Measurements from ENCODE around the gene ARID1A. TPM values are rescaled to one million over a fixed set of nuclear protein-coding genes. Genes with fewer than 3 reads are reported as not detected.

ARID1A gene
- total RNA-seq, 1 donor from 2014 or later, result 160 TPM

GRCh38 chr1:26727476-26727875 is 31.7 kb downstream of the ARID1A start:
- H3K27ac Mint-ChIP-seq, result peak overlapping the region; percentile 82
- DNase-seq (ENCODE audit: low spot score in 2 of 2, unreplicated experiment in 2 of 2), result no peak
- H3K4me3 Mint-ChIP-seq, result no peak overlapping the region
- peaks cover 59% of the 10 kb centered on the region for H3K4me1 Mint-ChIP-seq
- H3K9me3 Mint-ChIP-seq, result no peaks in the 10 kb centered on the region
- H3K27me3 Mint-ChIP-seq (ENCODE audit: low read depth), result no peaks in the 10 kb centered on the region
- peaks cover 10% of the 10 kb centered on the region for H3K36me3 Mint-ChIP-seq
- TF ChIP-seq CTCF (IDR thresholded peaks at IDR 0.05; ENCODE audit: unreplicated experiment), result no peak

GRCh38 chr1:26728645-26729044 is 32.8 kb downstream of the ARID1A start:
- TF ChIP-seq CTCF (IDR thresholded peaks at IDR 0.05; ENCODE audit: unreplicated experiment), result no peak
- no peaks in the 10 kb centered on the region for H3K27me3 Mint-ChIP-seq (ENCODE audit: low read depth)
- H3K36me3 Mint-ChIP-seq, result peaks cover 17% of the 10 kb centered on the region
- no peaks in the 10 kb centered on the region for H3K9me3 Mint-ChIP-seq
- DNase-seq (ENCODE audit: low spot score in 2 of 2, unreplicated experiment in 2 of 2), result no peak
- peaks cover 48% of the 10 kb centered on the region for H3K4me1 Mint-ChIP-seq
- H3K4me3 Mint-ChIP-seq, result no peak overlapping the region
- peak overlapping the region; percentile 52 for H3K27ac Mint-ChIP-seq

GRCh38 chr1:26729633-26730032 is 33.8 kb downstream of the ARID1A start:
- Mint-ChIP-seq H3K4me3 (no peak overlapping the region), H3K4me1 (peaks cover 38% of the 10 kb centered on the region), H3K9me3 (no peaks in the 10 kb centered on the region), H3K36me3 (peaks cover 18% of the 10 kb centered on the region), H3K27me3 (ENCODE audit: low read depth) (no peaks in the 10 kb centered on the region), H3K27ac (no peak overlapping the region)
- DNase-seq (ENCODE audit: low spot score in 2 of 2, unreplicated experiment in 2 of 2), result no peak
- TF ChIP-seq CTCF (IDR thresholded peaks at IDR 0.05; ENCODE audit: unreplicated experiment), result no peak

DNA sequence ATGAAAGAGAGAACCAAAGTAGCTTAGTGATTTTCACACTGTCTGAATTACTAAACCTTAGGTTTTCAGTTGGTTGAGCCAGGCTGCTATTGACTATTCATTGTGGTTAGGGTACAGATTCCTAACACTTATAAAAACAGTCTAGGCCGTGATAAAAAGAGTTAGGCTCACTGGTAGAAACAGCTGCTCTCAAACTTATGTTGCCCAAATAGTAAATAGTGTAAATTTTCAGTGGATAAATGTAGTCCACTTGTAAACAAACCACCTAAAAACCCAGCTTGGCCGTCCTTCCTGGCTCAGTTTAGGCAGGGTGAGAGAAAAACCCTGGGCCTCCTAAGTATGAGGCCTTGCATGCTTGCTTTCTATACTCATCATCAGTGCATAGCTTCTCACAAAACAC is 34.9 kb downstream of the ARID1A start:
- peaks cover 21% of the 10 kb centered on the region for H3K36me3 Mint-ChIP-seq
- no peak for DNase-seq (ENCODE audit: low spot score in 2 of 2, unreplicated experiment in 2 of 2)
- no peaks in the 10 kb centered on the region for H3K9me3 Mint-ChIP-seq
- H3K27ac Mint-ChIP-seq, result peak overlapping the region; percentile 25
- no peak overlapping the region for H3K4me3 Mint-ChIP-seq
- TF ChIP-seq CTCF (IDR thresholded peaks at IDR 0.05; ENCODE audit: unreplicated experiment), result no peak
- H3K27me3 Mint-ChIP-seq (ENCODE audit: low read depth), result no peaks in the 10 kb centered on the region
- peaks cover 30% of the 10 kb centered on the region for H3K4me1 Mint-ChIP-seq

GRCh38 chr1:26731233-26731902 is 35.6 kb downstream of the ARID1A start:
- Mint-ChIP-seq H3K4me3 (no peak overlapping the region), H3K27ac (peak overlapping the region; percentile 25)

More at GRCh38 chr1:26731233-26731902, 35.6 kb downstream of the ARID1A start:
- no peak for TF ChIP-seq CTCF (IDR thresholded peaks at IDR 0.05; ENCODE audit: unreplicated experiment)
- DNase-seq (ENCODE audit: low spot score in 2 of 2, unreplicated experiment in 2 of 2), result no peak
- Mint-ChIP-seq H3K27me3 (ENCODE audit: low read depth) (no peaks in the 10 kb centered on the region), H3K36me3 (peaks cover 23% of the 10 kb centered on the region), H3K4me1 (peaks cover 29% of the 10 kb centered on the region), H3K9me3 (no peaks in the 10 kb centered on the region)

Data from mesothelial cell of epicardium (in vitro differentiated cells).